Ecto neural progenitor cell (in vitro differentiated cells): Measurements from ENCODE around the gene A3GALT2.
A peak's percentile ranks its signal among the peaks of the same experiment; 100 is the strongest.

Experiments
- DNase-seq: peaks from one replicate; pipeline ENCODE4 v3.0.0-alpha.2; 2018; ENCODE audit warnings: low spot score

The A3GALT2 gene

DNA sequence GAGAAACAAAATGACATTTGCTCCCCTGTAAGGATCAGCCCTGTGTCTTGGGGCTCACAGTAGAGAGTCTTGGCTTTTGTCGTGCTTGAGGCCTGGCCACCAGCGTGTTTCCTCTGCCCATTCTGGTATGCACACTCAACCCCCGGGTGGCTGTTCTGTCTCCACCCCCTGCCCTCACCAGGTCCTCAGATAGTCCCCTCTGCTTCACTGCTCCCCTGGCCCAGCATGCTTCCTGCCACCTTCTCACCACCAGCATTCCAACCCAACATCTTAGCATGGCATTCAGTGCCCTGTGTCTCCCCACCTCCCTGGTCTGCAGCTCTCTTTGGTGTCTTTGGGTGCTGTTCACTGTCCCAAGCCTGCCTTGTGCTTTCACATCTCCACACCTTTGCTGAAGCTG is 48.4 kb downstream of the A3GALT2 start:
- DNase-seq: no peak

DNA sequence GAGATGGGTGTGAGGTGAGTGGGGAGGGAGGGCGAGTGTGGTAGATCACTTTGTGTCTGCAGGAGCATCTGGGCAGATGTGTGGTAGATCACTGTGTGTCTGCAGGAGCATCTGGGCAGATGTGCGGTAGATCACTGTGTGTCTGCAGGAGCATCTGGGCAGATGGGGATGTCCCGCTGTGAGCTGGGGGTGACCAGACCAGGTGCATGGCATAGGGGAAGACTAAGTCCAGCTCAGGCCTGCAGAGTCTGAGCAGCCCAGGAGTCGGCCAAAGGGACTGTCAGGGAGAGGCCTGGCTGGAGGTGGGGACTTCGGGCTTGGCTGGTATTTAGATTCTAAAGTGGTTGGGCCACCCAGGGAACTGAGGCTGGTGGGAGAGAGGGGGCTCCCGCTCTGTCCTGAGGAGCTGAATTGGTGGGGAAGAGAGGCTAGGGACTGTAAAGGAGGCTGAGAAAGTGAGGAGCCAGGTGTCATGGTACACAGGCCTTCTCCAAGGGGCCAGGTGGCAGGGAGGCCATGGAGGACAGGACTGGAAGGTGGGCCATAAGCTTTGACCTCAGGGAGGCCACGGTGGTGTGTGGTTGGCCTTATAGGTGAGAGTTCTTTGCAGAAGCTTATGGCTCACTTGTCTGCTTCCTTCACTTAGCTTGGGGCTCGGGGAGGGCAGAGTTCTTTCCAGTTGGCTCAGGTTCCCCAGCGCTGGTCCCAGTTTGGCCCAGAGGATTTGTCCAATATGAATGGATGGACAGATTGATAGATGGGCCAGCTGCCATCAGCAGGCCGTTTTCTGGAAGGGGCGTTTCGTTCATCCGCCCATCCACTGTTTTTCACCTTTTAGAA is 49.0 kb downstream of the A3GALT2 start:
- no peak for DNase-seq

DNA sequence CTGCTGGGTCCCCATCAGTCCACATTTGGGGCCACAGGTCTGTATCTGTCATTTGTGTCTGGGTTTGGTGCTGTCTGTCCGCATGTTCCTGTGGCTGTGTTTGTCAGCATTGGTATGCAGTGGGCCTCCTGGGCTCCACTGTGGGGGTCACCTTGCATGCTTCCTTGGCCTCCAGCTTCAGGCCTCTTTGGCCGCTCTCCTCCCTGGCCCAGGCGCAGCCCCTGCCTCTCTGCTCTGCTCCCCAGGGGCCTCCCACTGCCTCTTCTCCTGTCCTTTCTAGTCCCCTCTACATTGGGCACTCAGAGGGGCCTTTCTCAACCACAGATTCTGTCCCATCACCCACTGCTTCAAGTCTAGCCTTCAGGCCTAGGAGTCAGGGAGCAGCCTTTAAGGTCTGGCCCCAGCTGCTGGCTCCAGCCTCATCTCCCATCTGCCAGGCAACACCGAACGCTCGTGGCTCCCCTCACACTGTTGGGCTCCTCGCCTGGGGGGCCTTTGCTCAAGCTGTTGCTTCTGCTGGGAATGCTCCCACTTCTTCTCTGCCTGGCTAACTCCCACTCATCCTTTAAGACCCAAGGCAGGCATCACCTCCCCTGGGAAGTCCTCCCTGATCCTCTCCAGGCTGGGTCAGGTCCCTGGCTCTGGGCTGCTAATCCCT is 50.0 kb downstream of the A3GALT2 start:
- no peak for DNase-seq

DNA sequence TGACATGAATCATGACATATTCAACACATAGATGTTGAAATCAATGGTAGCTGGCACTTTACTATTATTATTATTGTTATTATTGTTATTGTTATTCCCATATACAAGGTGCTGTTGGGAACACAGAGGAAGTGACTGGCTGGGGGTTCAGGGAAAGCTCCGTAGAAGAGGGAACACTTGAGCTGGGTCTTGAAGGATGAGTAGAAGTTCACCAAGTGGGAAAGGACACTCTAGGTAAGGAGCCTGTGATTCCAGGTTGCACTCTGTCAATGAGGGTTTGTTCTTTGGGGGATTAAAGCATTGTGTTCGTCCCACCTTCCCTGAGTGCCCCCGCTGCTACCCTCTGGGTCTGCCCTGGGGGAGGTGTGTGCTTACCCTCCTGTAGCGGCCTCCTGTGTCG is 50.5 kb downstream of the A3GALT2 start:
- no peak for DNase-seq

DNA sequence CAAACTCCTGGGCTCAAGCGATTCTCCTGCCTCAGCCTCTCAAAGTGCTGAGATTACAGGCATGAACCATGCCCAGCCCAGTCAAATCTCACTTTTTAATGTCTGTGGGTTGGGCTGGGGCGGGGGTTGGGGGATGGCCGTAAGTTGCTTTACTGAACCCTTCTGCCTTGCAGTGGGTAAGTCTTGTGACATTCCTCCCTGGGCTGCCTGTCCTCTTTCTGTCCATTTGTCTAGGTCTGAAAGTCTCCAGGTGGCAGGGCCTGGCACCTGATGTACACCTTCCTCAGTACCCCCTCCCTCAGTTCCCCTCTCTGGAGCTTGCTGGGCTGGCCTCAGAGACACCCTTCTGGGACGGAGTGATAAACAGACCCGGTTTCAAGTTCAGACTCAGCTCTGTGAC is 51.3 kb downstream of the A3GALT2 start:
- no peak for DNase-seq

DNA sequence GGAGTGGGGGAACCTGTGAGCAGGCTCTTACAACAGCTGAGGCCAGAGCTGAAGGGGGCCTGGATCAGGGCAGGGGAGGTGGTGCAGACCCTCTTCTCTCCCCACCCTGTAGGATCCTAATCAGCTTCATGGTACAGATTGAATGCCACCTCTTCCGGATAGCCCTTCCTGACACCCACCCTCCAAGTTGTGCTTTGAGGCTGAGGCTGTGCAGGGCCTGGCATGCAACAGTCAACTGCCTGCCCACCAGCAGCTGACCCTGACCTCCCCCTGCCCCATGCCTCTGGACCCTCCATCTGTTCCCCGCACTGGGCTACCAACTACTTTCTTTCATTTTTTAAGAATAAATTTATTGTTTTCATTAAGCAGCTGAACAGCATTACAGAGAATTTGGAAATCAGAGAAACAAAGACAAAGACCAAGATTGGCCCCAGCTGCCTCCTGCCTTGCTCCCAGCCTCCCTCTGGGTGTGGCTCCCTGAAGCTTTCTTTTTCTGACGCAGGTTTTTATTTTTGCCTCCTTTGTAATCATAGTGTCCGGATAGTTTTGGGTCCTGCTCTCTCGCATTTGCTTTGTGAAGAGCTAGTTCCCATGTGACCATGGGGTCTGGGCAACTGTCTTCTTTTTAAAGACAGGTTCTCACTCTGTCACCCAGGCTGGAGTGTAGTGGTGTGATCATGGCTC is 51.8 kb downstream of the A3GALT2 start:
- no peak for DNase-seq

DNA sequence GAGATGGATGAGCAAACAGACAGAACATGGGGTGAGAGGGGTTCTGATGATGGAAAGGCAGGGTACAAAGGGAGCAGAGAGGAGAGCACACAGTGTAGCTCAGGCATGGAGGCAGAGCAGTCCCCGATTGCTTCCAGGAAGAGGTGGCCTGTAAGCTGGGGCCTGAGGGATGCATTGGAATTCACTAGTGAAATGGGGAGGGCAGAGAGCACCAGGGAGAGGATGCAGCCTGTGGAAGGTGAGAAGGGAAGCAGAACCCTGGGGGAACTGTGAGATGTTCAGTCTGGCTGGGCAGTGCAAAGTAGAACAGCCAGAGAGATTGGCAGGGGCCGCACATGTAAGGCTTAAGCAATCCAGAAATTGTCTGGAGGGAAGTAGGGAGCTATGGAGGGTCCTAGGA is 52.4 kb downstream of the A3GALT2 start:
- DNase-seq: no peak

DNA sequence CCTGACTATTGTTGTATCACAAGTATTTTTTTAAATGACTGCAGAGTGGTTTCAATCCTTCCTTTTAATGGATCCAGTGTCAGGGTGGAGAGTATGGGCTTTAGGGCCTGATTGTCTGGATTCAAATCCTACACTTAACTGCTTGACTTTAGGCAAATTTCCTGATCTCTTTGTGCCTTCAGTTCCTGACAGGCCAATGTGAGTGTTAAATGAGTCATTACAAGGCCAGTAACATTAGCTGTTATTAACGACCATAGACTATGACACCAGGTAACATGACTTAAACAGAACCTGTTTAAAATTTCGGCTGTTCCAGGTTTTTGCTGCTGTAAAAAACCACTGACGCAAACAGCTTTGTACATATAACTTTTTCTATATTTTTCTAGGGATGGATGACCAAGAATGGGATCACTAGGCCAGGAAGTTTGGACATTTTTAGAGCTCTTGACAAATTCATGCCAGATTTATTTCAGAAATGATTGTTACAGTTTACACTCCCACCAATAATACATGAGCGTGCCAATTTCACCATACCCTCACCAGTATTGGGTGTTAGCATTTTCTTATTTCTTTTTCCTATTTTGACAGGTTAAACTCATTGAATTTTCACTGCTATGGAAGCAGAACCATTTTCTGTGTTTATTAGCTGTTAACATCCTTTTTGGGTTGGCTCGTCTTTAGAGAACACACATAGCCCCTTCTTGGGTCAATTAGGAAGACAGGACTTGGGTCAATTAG is 53.3 kb downstream of the A3GALT2 start:
- no peak for DNase-seq

DNA sequence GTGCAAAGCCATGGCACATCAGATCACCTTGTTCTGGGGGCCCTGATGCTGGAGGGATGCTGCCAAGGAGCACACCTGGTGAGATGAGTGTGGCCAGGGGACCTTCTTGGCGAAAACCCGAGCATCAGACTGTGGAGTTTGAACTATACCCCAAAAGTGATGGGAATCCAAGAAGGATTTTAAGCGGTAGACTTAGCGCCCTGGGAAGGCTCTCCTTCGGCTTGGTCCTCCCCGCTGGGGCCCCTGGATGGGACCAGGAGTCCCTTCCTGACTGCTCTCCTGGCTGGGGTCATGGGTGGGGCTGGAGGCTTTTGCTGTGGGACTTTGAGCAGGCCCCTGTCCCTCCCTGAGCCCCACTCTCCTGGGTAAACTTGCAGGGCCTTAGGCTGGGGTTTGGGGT is 54.1 kb downstream of the A3GALT2 start:
- no peak for DNase-seq

DNA sequence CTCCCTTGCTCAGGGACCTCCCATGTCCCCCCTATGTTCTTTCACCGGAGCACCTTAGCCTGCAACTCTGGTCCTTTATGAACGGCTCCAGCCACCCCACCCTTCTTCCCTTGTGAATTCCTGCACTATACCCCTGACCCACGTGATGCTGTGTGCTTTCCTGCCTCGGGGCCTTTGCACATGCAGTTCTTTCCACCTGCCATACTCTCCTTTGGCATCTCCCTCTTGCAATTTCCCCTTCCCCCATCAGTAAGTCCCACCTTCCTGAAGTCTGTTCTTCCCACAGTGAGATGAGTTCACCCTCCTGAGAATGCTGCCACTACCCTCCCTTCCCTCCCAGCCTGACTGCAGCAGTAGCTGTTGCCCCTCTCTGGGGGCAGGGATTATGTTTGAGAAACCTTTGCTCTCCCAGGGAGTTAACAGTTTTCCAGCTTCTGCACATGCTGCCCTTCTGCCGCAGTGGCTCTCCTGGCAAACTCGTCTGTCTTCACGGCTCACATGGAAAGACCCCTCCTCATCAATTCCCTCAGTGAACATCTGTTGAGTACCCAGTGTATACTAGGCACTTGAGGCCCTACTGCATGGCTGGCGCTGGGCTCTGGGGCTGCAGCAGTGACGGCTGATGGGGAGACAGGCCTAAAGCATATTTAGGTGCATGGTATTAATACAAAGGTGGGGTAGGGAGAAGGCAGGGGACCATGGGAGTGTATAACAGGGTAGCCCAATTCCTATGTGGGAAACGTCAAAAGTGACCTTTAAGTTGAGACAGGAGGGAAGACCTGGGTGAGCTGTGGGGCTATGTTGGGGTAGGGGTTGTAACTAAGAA is 54.9 kb downstream of the A3GALT2 start:
- DNase-seq: no peak

DNA sequence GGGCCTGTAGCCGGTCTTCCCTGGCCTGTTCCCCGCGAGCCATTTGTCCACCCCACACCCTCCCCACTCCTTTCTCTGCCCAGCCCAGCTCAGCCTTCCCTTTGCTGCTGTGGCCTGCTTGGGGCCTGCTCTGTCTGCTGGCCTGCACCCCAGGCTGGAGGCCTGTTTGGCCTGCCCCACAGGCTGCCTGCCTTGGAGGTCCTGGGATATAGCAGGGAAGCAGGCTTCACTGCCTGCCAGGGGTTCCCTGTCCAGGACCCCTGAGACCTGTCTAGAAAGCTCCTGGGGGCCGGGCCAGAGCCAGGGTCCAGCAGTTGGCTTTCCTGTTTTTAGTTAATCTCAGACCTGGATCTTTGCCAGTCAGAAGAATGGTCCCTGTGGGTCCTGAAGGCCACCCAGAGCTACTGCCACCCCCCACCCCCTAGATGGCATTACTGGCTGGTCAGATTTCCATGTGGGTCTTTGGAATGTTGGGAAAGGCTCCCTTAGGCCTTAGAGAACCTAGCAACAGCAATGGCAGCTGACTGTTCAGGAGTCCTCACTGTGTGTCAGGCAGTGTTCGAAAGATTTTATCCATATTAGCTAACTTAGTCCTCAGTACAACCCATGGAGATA is 56.9 kb downstream of the A3GALT2 start:
- DNase-seq: no peak

DNA sequence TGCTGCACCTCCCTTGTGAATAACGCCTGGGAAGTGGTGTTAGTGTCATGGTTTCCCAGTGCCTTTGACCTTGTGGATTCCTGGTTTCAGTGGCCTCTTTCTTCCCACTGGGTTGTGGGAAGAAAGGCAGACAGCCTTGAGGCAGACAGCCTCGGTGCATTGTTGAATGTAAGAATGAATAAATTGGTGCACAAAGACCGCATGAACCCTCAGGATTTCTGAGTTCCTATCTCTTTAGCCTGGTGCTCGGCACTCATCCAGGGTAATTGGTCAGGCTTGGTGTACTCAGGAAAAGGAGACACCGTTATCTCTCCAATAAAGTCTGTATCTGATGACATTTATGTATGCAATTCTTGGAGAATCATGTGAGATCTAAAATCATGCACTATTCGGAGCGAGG is 59.6 kb downstream of the A3GALT2 start:
- no peak for DNase-seq

DNA sequence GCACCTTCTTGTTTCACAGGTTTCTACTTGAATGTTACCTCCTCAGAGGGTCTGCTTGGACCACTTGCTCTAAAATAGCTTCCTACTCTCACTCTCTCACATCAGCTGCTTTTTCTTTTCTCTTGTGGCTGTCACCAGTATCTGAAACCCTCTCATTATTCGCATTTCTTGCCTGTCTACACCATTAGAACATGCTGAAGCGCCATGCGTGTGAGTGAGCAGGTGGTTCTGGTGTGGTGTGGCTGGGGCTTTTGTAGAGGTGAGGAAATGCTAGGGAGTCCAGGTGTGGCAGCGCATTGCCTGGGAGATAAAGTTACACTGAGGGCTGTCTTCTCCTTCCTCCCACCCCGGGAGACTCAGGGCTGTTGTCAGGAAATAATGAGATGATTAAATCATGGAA is 60.5 kb downstream of the A3GALT2 start:
- DNase-seq: no peak

DNA sequence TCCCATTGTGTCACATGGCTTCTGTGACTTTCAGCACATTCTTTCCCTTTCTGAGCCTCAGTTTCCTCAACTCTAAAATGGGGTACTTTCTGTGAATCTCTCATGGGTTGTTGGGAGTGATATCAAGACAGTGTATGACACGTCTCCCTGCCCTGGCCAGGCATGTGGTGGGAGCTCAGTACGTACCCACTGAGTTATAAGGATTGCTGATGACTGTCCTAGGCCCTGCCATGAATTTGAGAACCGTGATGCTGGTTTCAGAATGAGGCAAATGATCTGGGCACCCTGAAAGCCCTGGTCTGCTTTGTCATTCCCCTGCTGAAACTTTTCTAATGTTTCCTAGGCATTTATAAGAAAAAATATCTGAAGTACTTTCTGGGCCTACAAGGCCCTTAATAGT is 61.0 kb downstream of the A3GALT2 start:
- DNase-seq: no peak

DNA sequence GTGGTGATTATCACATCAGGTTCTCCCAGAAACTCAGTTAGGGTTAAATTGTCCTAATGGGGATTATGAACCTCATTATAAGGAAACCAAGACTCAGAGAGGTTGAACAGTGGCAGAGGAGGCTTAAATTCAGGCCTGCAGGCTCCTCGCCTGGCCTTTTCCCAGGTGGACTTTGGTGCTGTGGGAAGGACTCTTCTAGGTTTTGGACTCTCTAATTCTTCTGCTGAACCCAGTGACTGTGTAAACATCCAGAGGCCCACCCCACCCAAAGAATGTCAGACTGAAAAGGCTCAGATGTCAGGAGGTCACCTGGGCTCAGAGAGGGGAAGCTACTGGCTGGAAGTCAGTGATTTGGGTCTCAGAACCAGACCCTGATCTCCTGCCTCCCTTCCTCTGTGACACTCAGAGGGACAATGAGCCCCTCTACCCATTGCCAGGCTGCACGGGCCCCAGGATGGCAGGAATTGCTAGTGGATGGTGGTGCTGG is 62.1 kb downstream of the A3GALT2 start:
- no peak for DNase-seq

DNA sequence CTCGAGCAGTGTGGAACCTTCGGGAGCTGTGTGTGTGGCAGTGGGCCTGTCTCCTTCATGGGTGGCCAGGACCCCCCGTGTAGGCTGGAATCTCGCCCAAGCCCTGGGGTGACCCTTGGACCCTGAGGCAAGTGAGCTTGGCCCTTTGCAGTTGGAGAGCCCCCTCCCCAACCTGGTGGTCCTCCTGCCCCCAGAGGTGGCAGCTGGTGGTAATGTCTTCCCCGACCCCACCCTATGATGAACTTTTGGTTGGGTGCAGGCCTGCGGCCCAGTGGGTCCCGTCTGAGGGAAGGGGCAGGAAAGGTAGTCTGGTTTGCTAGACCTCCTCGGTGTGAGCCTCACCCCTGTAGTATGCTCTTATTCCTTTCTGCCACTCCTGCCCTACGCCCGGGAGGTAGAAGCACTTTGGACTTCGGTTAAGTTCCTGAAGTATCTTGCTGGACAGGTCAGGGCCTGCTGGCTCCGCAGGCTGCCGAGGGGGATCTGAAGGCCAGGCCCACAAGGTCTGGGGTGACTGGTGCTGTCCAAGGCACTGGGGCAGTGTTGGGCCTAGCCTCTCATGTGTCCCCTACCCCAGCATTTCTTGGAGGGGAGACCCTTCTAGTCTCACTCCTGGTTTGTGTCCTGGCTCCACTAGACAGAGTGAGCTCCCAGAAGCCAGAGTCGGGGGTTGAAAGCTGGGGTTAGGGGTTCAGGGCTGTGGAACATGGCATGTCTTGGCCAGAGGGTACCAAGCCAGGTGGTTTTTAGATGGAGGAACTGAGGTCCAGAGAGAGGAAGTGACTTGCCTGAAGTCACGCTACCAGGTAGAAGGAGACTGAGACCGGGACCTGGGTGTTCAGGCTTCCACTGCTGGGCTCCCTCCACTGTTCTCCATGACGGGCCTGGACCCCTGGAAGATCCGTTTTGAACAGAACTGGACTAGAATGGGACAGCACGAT is 62.9 kb downstream of the A3GALT2 start:
- peak; percentile 63 for DNase-seq

DNA sequence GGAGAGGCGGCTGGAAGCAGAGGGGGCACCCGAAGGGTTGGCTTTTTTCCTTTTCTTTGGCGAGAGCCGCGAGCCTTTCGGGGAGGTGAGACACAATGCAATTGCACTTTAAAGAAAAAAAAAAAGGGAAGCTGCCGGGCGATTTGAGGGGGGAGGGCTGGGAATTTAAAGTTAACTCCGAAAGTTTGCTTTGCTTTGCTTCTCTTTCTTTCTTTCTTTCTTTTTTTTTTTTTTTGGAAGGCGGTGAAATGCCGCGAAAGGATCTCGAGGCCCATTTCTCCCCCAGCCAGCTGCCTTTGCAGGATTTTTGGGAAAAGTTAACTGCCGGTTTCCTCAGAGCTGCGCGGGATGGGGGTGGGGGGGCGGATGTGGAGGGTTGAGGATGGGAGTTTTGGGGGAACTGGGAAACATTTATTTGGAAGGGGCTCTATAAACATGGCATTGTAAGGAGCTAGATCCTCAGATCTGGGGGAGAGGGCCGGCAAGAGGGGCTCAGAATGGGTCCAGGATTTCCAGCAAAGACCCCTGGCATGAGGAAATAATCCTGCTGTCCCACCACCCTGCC is 63.6 kb downstream of the A3GALT2 start:
- no peak for DNase-seq
